ENCODE data around the gene INVS. TPM values are rescaled to one million over a fixed set of nuclear protein-coding genes. Genes with fewer than 3 reads are reported as not detected.
A peak's percentile ranks its signal among the peaks of the same experiment; 100 is the strongest.
"Not testable (repeated sequence)": the region's sequence is repeated elsewhere in the genome, so short reads cannot be mapped to it uniquely, and the experiment has no call there.

The INVS gene
- total RNA-seq, 2 donors from 2014 or later = 17.7 to 29.7 TPM

DNA sequence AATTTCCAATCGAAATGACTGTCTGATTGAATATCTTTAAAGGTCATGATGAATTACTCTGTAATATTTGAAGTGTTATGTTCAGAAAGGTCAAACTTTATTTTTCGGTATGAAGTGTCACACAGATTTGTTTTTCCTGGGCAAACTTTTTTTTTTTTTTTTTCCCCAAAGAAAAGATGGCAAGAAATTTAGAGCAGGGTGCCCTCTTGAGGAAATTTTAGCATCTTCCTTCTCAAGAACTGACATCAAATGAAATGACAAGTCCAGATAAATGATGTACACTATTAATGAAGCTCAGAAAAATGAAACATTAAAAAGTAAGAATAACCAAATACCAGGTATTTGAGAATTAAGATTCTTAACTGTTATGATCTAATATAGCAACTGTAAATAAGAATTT, 123.6 kb downstream of the INVS start:
- no peaks in the 10 kb centered on the region for H3K36me3 ChIP-seq
- H3K27ac ChIP-seq = no peak overlapping the region
- intact Hi-C loops (cut with DNase I) = loop anchor here (5.0 kb wide), 2 partner anchors 195 to 1035 kb away; no protein-coding TSS in a partner anchor
- 12% methylated on average over 2 of the region's 2 CpGs for WGBS
- no peaks in the 10 kb centered on the region for H3K4me1 ChIP-seq (replicated peaks)
- DNase-seq (ENCODE audit: low spot score) = no peak
- H3K4me3 ChIP-seq = no peak overlapping the region
- H3K27me3 ChIP-seq (replicated peaks; ENCODE audit: insufficient read depth) = no peaks in the 10 kb centered on the region
- no peaks in the 10 kb centered on the region for H3K9me3 ChIP-seq
- TF ChIP-seq POLR2AphosphoS5 (IDR thresholded peaks at IDR 0.05) (no peak), POLR2A (IDR thresholded peaks at IDR 0.05) (no peak)
- TF ChIP-seq, protein P1, sequence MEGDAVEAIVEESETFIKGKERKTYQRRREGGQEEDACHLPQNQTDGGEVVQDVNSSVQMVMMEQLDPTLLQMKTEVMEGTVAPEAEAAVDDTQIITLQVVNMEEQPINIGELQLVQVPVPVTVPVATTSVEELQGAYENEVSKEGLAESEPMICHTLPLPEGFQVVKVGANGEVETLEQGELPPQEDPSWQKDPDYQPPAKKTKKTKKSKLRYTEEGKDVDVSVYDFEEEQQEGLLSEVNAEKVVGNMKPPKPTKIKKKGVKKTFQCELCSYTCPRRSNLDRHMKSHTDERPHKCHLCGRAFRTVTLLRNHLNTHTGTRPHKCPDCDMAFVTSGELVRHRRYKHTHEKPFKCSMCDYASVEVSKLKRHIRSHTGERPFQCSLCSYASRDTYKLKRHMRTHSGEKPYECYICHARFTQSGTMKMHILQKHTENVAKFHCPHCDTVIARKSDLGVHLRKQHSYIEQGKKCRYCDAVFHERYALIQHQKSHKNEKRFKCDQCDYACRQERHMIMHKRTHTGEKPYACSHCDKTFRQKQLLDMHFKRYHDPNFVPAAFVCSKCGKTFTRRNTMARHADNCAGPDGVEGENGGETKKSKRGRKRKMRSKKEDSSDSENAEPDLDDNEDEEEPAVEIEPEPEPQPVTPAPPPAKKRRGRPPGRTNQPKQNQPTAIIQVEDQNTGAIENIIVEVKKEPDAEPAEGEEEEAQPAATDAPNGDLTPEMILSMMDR (IDR thresholded peaks at IDR 0.05) = peak in 1 of 4 experiments; percentile 44

DNA sequence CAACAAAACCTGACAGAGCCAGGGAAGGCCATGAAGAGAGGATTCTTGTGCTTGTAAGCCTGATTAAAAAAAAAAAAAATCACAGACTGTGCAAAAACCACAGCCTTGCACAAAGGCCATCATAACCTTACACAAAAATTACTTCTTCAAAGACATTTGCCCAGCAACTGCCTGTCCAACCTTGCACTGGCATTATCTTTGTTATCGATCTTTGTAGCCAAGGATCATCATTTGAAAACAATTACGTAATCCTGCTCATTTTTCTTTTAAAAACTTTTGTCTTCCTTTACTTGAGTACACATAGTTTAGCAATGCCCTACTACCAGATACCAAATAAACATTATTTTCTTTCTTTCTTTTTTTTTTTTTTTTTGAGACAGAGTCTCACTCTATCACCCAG, 128.6 kb downstream of the INVS start:
- WGBS = 74% methylated on average over 2 of the region's 2 CpGs
- Histone ChIP-seq H3K36me3 (no peaks in the 10 kb centered on the region), H3K4me1 (replicated peaks) (no peaks in the 10 kb centered on the region), H3K27ac (no peak overlapping the region), H3K27me3 (replicated peaks; ENCODE audit: insufficient read depth) (no peaks in the 10 kb centered on the region), H3K4me3 (no peak overlapping the region), H3K9me3 (no peaks in the 10 kb centered on the region)
- intact Hi-C loops (cut with DNase I) = no loop called here
- no peak for DNase-seq (ENCODE audit: low spot score)
- TF ChIP-seq POLR2A (IDR thresholded peaks at IDR 0.05) (no peak), POLR2AphosphoS5 (IDR thresholded peaks at IDR 0.05) (no peak)
- TF ChIP-seq, protein P1 (IDR thresholded peaks at IDR 0.05) = no peak

DNA sequence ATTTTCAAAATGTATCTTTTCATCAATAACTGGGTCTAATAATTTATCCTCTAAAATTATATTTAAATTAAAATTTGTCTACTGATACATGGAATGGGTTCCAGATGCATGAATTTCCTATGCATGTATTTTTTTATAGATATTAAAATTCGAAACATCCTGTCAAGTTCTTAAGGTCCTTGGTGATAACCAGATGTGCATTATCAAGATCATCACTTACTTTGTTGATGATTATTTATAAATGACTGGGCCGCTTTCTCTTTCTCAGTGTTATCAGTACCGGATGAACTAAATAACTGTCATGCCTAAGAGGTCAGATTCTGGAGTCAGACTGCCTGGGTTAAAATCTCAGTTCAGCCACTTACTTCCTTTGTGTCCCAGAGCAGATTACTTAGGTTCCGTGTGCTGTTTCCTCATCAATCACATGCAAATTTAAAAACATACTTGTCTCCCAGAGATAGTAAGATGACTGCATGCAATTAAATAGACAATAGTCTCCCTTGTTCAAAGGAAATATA, 129.4 kb downstream of the INVS start:
- no peak overlapping the region for H3K4me3 ChIP-seq

DNA sequence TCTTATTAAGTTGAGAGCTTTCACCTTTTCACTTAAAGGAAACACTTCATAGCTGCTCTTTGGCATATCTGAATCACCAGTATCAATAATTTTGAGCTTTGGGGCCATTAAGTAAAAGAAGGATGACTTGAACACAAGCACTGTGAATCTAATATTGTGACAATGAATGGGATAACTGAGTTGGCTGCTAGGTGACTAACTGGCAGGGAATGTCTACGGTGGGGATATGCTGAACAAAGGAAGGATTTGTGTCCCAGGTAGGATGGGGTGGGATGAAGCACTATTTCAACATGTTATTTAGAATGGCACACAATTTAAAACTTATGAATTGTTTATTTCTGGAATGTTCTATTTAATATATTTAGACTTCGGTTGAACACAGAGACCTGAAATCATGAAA, 130.1 kb downstream of the INVS start:
- no peak for DNase-seq (ENCODE audit: low spot score)
- Histone ChIP-seq H3K4me1 (replicated peaks) (no peaks in the 10 kb centered on the region), H3K36me3 (no peaks in the 10 kb centered on the region), H3K27ac (no peak overlapping the region), H3K4me3 (no peak overlapping the region), H3K9me3 (no peaks in the 10 kb centered on the region), H3K27me3 (replicated peaks; ENCODE audit: insufficient read depth) (no peaks in the 10 kb centered on the region)
- 85% methylated on average over 2 of the region's 2 CpGs for WGBS
- intact Hi-C loops (cut with DNase I) = no loop called here
- TF ChIP-seq POLR2AphosphoS5 (IDR thresholded peaks at IDR 0.05) (no peak), POLR2A (IDR thresholded peaks at IDR 0.05) (no peak)
- TF ChIP-seq, protein P1 (IDR thresholded peaks at IDR 0.05) = no peak

More for the DNA sequence above, 129.4 kb downstream of the INVS start:
- H3K4me1 ChIP-seq (replicated peaks) = no peaks in the 10 kb centered on the region
- 87% methylated on average over 4 of the region's 4 CpGs for WGBS
- no peaks in the 10 kb centered on the region for H3K9me3 ChIP-seq
- intact Hi-C loops (cut with DNase I) = no loop called here
- DNase-seq (ENCODE audit: low spot score) = no peak
- no peak overlapping the region for H3K27ac ChIP-seq
- H3K36me3 ChIP-seq = no peaks in the 10 kb centered on the region
- H3K27me3 ChIP-seq (replicated peaks; ENCODE audit: insufficient read depth) = no peaks in the 10 kb centered on the region
- TF ChIP-seq POLR2A (IDR thresholded peaks at IDR 0.05) = no peak
- TF ChIP-seq, protein P1 (IDR thresholded peaks at IDR 0.05) = no peak
- no peak for TF ChIP-seq POLR2AphosphoS5 (IDR thresholded peaks at IDR 0.05)

DNA sequence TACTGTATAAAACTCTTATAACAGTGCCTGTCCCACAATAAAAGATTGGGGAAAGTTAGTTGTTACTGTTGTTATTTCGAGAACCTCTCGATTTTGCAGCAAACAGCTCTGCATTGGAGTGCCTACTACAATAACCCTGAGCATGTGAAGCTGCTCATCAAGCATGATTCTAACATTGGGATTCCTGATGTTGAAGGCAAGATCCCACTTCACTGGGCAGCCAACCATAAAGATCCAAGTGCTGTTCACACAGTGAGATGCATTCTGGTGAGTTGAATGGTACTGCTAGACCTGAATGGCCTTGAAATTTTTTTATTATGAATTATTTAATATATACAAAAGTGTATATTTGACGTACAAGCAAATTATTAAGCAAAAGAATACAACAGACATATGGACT, 130.5 kb downstream of the INVS start:
- H3K27ac ChIP-seq = no peak overlapping the region
- DNase-seq (ENCODE audit: low spot score) = no peak
- no peaks in the 10 kb centered on the region for H3K9me3 ChIP-seq
- intact Hi-C loops (cut with DNase I) = no loop called here
- no peaks in the 10 kb centered on the region for H3K4me1 ChIP-seq (replicated peaks)
- no peaks in the 10 kb centered on the region for H3K36me3 ChIP-seq
- H3K4me3 ChIP-seq = no peak overlapping the region
- no peaks in the 10 kb centered on the region for H3K27me3 ChIP-seq (replicated peaks; ENCODE audit: insufficient read depth)
- WGBS = 92% methylated on average over 3 of the region's 3 CpGs
- TF ChIP-seq POLR2A (IDR thresholded peaks at IDR 0.05) (no peak), POLR2AphosphoS5 (IDR thresholded peaks at IDR 0.05) (no peak)
- TF ChIP-seq, protein P1 (IDR thresholded peaks at IDR 0.05) = no peak

DNA sequence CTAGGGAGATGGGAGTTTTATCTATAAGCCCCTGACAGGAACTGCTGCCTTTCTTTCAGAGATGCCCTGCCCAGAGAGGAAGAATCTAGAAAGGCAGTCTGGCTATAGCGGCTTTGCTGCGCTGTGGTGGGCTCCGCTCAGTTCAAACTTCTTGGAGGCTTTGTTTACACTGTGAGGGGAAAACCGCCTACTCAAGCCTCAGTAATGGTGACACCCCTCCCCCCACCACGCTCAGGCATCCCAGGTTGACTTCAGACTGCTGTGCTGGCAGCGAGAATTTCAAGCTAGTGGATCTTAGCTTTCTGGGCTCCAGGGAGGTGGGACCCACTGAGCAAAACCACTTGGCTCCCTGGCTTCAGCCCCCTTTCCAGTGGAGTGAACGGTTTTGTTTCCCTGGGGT, 137.9 kb downstream of the INVS start:
- H3K4me1 ChIP-seq (replicated peaks); H3K4me3 ChIP-seq; H3K36me3 ChIP-seq; intact Hi-C loops (cut with DNase I); H3K27ac ChIP-seq; DNase-seq (ENCODE audit: low spot score); H3K27me3 ChIP-seq (replicated peaks; ENCODE audit: insufficient read depth); H3K9me3 ChIP-seq: not testable (repeated sequence)
- whole genome bisulfite sequencing = 98% methylated on average over 7 of the region's 7 CpGs

Data from prostate gland (tissue), 2 donors.